ENCODE data around the gene SESTD1. TPM values are rescaled to one million over a fixed set of nuclear protein-coding genes. Genes with fewer than 3 reads are reported as not detected.

The SESTD1 gene
- total and polyA plus RNA-seq, 2 donors from 2014 or later: 9.8 to 93.5 TPM

DNA sequence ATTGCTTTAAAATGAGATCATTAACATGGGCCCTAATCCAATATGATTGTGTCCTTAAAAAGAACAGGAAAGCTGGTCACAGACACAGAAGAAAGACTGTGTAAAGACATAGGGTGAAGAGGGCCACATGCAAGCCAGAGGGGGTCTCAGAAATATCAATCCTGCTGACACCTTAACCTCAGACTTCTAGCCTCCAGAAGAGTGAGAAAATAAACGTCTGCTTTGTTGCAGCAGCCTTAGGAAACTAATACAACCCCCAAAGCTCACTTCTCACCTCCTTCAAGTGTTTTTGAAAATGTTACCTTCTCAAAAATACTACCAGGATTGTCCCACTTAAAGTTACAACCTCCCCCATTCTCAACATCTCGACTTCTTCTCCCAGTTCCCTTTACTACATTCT is 39.8 kb upstream of the SESTD1 start:
- no peak for FAIRE-seq
- TF ChIP-seq, protein P1, sequence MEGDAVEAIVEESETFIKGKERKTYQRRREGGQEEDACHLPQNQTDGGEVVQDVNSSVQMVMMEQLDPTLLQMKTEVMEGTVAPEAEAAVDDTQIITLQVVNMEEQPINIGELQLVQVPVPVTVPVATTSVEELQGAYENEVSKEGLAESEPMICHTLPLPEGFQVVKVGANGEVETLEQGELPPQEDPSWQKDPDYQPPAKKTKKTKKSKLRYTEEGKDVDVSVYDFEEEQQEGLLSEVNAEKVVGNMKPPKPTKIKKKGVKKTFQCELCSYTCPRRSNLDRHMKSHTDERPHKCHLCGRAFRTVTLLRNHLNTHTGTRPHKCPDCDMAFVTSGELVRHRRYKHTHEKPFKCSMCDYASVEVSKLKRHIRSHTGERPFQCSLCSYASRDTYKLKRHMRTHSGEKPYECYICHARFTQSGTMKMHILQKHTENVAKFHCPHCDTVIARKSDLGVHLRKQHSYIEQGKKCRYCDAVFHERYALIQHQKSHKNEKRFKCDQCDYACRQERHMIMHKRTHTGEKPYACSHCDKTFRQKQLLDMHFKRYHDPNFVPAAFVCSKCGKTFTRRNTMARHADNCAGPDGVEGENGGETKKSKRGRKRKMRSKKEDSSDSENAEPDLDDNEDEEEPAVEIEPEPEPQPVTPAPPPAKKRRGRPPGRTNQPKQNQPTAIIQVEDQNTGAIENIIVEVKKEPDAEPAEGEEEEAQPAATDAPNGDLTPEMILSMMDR (IDR thresholded peaks at IDR 0.05; ENCODE audit: borderline replicate concordance, extremely low read depth, insufficient read depth): no peak
- intact Hi-C loops (cut with DNase I): no loop called here
- Histone ChIP-seq H3K4me1 (ENCODE audit: control insufficient read depth in 2 of 3, insufficient read depth in 2 of 3, low read depth in 1 of 3, low read length in 3 of 3) (no peaks in the 10 kb centered on the region), H3K27ac (ENCODE audit: low read depth in 2 of 2, low read length in 2 of 2) (no peak overlapping the region), H3K9ac (ENCODE audit: low read length in 3 of 3) (no peak overlapping the region), H3K36me3 (ENCODE audit: control insufficient read depth in 2 of 3, insufficient read depth in 3 of 3, low read length in 3 of 3) (no peaks in the 10 kb centered on the region), H3K4me3 (ENCODE audit: low read length in 3 of 3) (no peak overlapping the region), H3K27me3 (ENCODE audit: control insufficient read depth, insufficient read depth, low read length) (no peaks in the 10 kb centered on the region), H3K9me3 (ENCODE audit: control insufficient read depth in 2 of 3, insufficient read depth in 1 of 3, low read length in 3 of 3) (no peaks in the 10 kb centered on the region)
- no peak for DNase-seq

DNA sequence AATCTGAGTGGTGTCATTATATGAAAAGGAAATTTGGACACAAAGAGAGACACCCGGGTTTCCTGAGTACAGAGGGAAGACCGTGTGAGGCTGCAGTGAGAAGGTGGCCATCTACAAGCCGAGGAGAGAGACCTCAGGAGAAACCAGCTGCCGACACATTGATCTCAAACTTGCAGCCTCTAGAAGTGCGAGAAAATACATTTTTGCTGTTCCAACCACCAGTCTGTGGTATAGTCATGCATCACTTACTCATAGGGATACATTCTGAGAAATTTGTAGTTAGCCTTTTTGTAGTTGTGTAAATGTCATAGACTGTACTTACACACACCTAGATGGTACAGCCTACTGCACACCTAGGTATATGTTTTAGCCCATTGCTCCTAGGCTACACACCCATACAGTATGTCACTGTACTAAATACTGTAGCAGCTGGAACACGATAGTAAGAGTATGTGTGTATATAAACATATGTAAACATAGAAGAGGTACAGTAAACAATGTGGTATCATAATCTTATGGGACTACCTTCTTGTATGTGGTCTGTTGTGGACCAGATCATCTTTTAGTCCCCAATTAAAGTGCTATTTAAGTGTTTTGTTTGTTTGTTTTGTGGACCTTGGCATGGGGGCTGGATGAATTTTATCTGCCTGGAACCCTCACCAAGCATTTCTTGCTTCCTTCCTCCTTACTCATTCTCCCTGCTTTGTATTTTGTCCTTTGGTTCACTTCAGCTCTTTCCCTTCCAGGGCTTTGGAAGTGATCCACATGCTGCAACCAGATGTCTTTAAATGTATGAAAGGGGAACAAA is 38.3 kb upstream of the SESTD1 start:
- H3K27me3 ChIP-seq (ENCODE audit: control insufficient read depth, insufficient read depth, low read length): no peaks in the 10 kb centered on the region
- H3K4me1 ChIP-seq (ENCODE audit: control insufficient read depth in 2 of 3, insufficient read depth in 2 of 3, low read depth in 1 of 3, low read length in 3 of 3): no peaks in the 10 kb centered on the region
- H3K9ac ChIP-seq (ENCODE audit: low read length in 3 of 3): no peak overlapping the region
- no peaks in the 10 kb centered on the region for H3K36me3 ChIP-seq (ENCODE audit: control insufficient read depth in 2 of 3, insufficient read depth in 3 of 3, low read length in 3 of 3)
- no peak overlapping the region for H3K4me3 ChIP-seq (ENCODE audit: low read length in 3 of 3)
- no peaks in the 10 kb centered on the region for H3K9me3 ChIP-seq (ENCODE audit: control insufficient read depth in 2 of 3, insufficient read depth in 1 of 3, low read length in 3 of 3)
- H3K27ac ChIP-seq (ENCODE audit: low read depth in 2 of 2, low read length in 2 of 2): no peak overlapping the region
- intact Hi-C loops (cut with DNase I): no loop called here
- DNase-seq (no peak), FAIRE-seq (no peak)
- TF ChIP-seq, protein P1 (IDR thresholded peaks at IDR 0.05; ENCODE audit: borderline replicate concordance, extremely low read depth, insufficient read depth): no peak

DNA sequence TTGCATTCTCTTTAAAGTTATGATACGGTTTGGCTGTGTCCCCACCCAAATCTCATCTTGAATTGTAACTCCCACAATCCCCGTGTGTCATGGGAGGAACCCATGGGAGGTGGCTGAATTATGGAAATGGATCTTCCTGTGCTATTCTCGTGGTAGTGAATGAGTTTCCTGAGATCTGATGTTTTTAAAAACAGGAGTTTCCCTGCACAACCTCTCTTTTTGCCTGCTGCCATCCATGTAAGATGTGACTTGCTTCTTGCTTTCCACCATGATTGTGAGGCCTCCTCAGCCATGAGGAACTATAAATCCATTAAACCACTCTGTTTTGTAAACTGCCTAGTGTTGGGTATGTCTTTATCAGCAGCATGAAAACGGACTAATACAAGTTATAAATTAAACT is 37.5 kb upstream of the SESTD1 start:
- DNase-seq: no peak
- no peaks in the 10 kb centered on the region for H3K4me1 ChIP-seq (ENCODE audit: control insufficient read depth in 2 of 3, insufficient read depth in 2 of 3, low read depth in 1 of 3, low read length in 3 of 3)
- no peak for FAIRE-seq
- H3K27me3 ChIP-seq (ENCODE audit: control insufficient read depth, insufficient read depth, low read length): no peaks in the 10 kb centered on the region
- H3K9me3 ChIP-seq (ENCODE audit: control insufficient read depth in 2 of 3, insufficient read depth in 1 of 3, low read length in 3 of 3): no peaks in the 10 kb centered on the region
- intact Hi-C loops (cut with DNase I): no loop called here
- no peak overlapping the region for H3K4me3 ChIP-seq (ENCODE audit: low read length in 3 of 3)
- H3K27ac ChIP-seq (ENCODE audit: low read depth in 2 of 2, low read length in 2 of 2): no peak overlapping the region
- no peak overlapping the region for H3K9ac ChIP-seq (ENCODE audit: low read length in 3 of 3)
- TF ChIP-seq, protein P1 (IDR thresholded peaks at IDR 0.05; ENCODE audit: borderline replicate concordance, extremely low read depth, insufficient read depth): no peak
- H3K36me3 ChIP-seq (ENCODE audit: control insufficient read depth in 2 of 3, insufficient read depth in 3 of 3, low read length in 3 of 3): no peaks in the 10 kb centered on the region
